HG02943 (cell line): ENCODE data around the gene IL10.
"Not testable (repeated sequence)": the region's sequence is repeated elsewhere in the genome, so short reads cannot be mapped to it uniquely, and the experiment has no call there.

Experiments used
- ATAC-seq: cut with Tn5 transposase; IDR thresholded peaks from one replicate; pipeline ENCODE4 v1.9.1; 2021; ENCODE audit warnings: mild to moderate bottlenecking, low read depth, moderate library complexity; ENCODE audit not compliant: unreplicated experiment

Gene IL10

GRCh38 chr1:206768472-206769303 lies 3.6 kb downstream of the IL10 start:
- ATAC-seq: peak; percentile 6

- peak; percentile 53 for ATAC-seq
These were observed 5.9 kb downstream of the IL10 start for GRCh38 chr1:206766251-206766856.

GRCh38 chr1:206765771-206766170 lies 6.5 kb downstream of the IL10 start:
- not testable (repeated sequence) for ATAC-seq

- not testable (repeated sequence) for ATAC-seq
These were observed 9.4 kb downstream of the IL10 start for GRCh38 chr1:206762741-206763364.

- ATAC-seq: no peak
These were observed 11.0 kb downstream of the IL10 start for GRCh38 chr1:206761159-206761768.

GRCh38 chr1:206760590-206760989 lies 11.7 kb downstream of the IL10 start:
- ATAC-seq: no peak

GRCh38 chr1:206757524-206758266 lies 14.6 kb downstream of the IL10 start:
- no peak for ATAC-seq

- ATAC-seq: no peak
These were observed 18.3 kb downstream of the IL10 start for GRCh38 chr1:206754011-206754410.

- ATAC-seq: no peak
These were observed 19.2 kb downstream of the IL10 start for GRCh38 chr1:206753141-206753540.

- ATAC-seq: no peak
These were observed 19.8 kb downstream of the IL10 start for GRCh38 chr1:206752481-206752880.

GRCh38 chr1:206751891-206752290 lies 20.4 kb downstream of the IL10 start:
- no peak for ATAC-seq

GRCh38 chr1:206748348-206749030 lies 23.8 kb downstream of the IL10 start:
- no peak for ATAC-seq

- ATAC-seq: no peak
These were observed 27.0 kb downstream of the IL10 start for GRCh38 chr1:206745301-206745700.

- ATAC-seq: no peak
These were observed 27.6 kb downstream of the IL10 start for GRCh38 chr1:206744683-206745082.

GRCh38 chr1:206742719-206743383 lies 29.4 kb downstream of the IL10 start:
- no peak for ATAC-seq

- ATAC-seq: no peak
These were observed 31.1 kb downstream of the IL10 start for GRCh38 chr1:206741142-206741701.

GRCh38 chr1:206739411-206740076 lies 32.8 kb downstream of the IL10 start:
- ATAC-seq: peak; percentile 86
